Measurements from ENCODE around the gene DNAJC5. TPM values are rescaled to one million over a fixed set of nuclear protein-coding genes. Genes with fewer than 3 reads are reported as not detected.

The DNAJC5 gene
- total RNA-seq, 1 experiment from 2014 or later, result 44.9 TPM

GRCh38 chr20:63957004-63957689, 62.2 kb downstream of the DNAJC5 start:
- no peaks in the 10 kb centered on the region for H3K9me3 ChIP-seq (ENCODE audit: low read depth, low read length, poor library complexity, severe bottlenecking)
- peaks cover 6% of the 10 kb centered on the region for H3K36me3 ChIP-seq (ENCODE audit: insufficient read depth, low read length, poor library complexity, severe bottlenecking)
- ChIA-PET POLR2A (ENCODE audit: low non-redundant PET) (no interaction called here), CTCF (no interaction called here)
- peak overlapping the region; percentile 71 for H3K27ac ChIP-seq (ENCODE audit: low read depth, low read length, poor library complexity, severe bottlenecking)
- TF ChIP-seq CTCF (conservative IDR thresholded peaks at IDR 0.05; ENCODE audit: low read depth, low read length), result 0 out of 2 replicates have a peak, but pooled peaks have one; percentile 10
- no peak for TF ChIP-seq EZH2 (IDR thresholded peaks at IDR 0.05; ENCODE audit: borderline replicate concordance, low read depth, low read length, poor library complexity, severe bottlenecking)
- no TSS peak for BruUV-seq (replicated peaks)
- DNase-seq (ENCODE audit: low spot score), result peak; percentile 80
- intact Hi-C loops (cut with micrococcal nuclease; ENCODE audit: unreplicated experiment), result no loop called here
- peak overlapping the region; percentile 87 for H3K4me3 ChIP-seq (ENCODE audit: low read depth, low read length, poor library complexity, severe bottlenecking)
- H3K27me3 ChIP-seq (replicated peaks; ENCODE audit: insufficient read depth, low read depth, low read length, poor library complexity), result no peaks in the 10 kb centered on the region
- H3K4me1 ChIP-seq (ENCODE audit: insufficient read depth, low read length, poor library complexity, severe bottlenecking), result peaks cover 12% of the 10 kb centered on the region

- ChIA-PET CTCF (no interaction called here), POLR2A (ENCODE audit: low non-redundant PET) (no interaction called here)
- TF ChIP-seq CTCF (conservative IDR thresholded peaks at IDR 0.05; ENCODE audit: low read depth, low read length) (no peak), EZH2 (IDR thresholded peaks at IDR 0.05; ENCODE audit: borderline replicate concordance, low read depth, low read length, poor library complexity, severe bottlenecking) (no peak)
- no peak overlapping the region for H3K4me3 ChIP-seq (ENCODE audit: low read depth, low read length, poor library complexity, severe bottlenecking)
- peaks cover 12% of the 10 kb centered on the region for H3K36me3 ChIP-seq (ENCODE audit: insufficient read depth, low read length, poor library complexity, severe bottlenecking)
- H3K9me3 ChIP-seq (ENCODE audit: low read depth, low read length, poor library complexity, severe bottlenecking), result no peaks in the 10 kb centered on the region
- peaks cover 12% of the 10 kb centered on the region for H3K4me1 ChIP-seq (ENCODE audit: insufficient read depth, low read length, poor library complexity, severe bottlenecking)
- BruUV-seq (replicated peaks), result no TSS peak
- intact Hi-C loops (cut with micrococcal nuclease; ENCODE audit: unreplicated experiment), result no loop called here
- H3K27me3 ChIP-seq (replicated peaks; ENCODE audit: insufficient read depth, low read depth, low read length, poor library complexity), result no peaks in the 10 kb centered on the region
- DNase-seq (ENCODE audit: low spot score), result peak; percentile 39
- no peak overlapping the region for H3K27ac ChIP-seq (ENCODE audit: low read depth, low read length, poor library complexity, severe bottlenecking)
Measured at GRCh38 chr20:63957690-63958441, 62.9 kb downstream of the DNAJC5 start.

- H3K27ac ChIP-seq (ENCODE audit: low read depth, low read length, poor library complexity, severe bottlenecking), result peak overlapping the region; percentile 10
- intact Hi-C loops (cut with micrococcal nuclease; ENCODE audit: unreplicated experiment), result no loop called here
- H3K36me3 ChIP-seq (ENCODE audit: insufficient read depth, low read length, poor library complexity, severe bottlenecking), result peaks cover 18% of the 10 kb centered on the region
- CTCF ChIA-PET, result no interaction called here
- H3K4me3 ChIP-seq (ENCODE audit: low read depth, low read length, poor library complexity, severe bottlenecking), result no peak overlapping the region
- POLR2A ChIA-PET (ENCODE audit: low non-redundant PET), result no interaction called here
- DNase-seq (ENCODE audit: low spot score), result no peak
- no peaks in the 10 kb centered on the region for H3K27me3 ChIP-seq (replicated peaks; ENCODE audit: insufficient read depth, low read depth, low read length, poor library complexity)
- peaks cover 12% of the 10 kb centered on the region for H3K4me1 ChIP-seq (ENCODE audit: insufficient read depth, low read length, poor library complexity, severe bottlenecking)
- H3K9me3 ChIP-seq (ENCODE audit: low read depth, low read length, poor library complexity, severe bottlenecking), result no peaks in the 10 kb centered on the region
- no peak for TF ChIP-seq CTCF (conservative IDR thresholded peaks at IDR 0.05; ENCODE audit: low read depth, low read length)
- no TSS peak for BruUV-seq (replicated peaks)
Measured at GRCh38 chr20:63958471-63958870, 63.5 kb downstream of the DNAJC5 start.

Measured in A673 (cell line).